ENCODE results near the gene MIEF1.

Gene MIEF1

GRCh38 chr22:39528681-39529486 lies 26.8 kb downstream of the MIEF1 start:
- peak; percentile 79 for DNase-seq

GRCh38 chr22:39529487-39529851 lies 27.4 kb downstream of the MIEF1 start:
- no peak for DNase-seq

DNA sequence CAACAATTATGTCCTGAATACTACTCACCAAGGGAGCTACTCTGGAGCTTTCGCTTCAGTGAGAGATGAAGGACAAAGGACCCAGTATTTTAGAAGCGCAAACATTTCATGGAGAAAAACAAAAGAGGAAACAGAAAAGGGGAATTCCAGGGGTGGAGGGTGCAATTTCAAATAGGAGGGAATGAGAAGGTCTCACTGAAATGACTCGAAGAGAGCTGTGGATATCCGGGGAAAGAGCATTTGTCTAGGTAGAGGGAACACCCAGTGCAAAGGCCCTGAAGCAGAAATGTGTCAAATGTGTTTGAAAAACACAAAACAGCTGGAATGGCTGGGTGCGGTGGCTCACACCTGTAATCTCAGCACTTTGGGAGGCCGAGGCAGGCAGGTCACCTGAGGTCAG lies 28.0 kb downstream of the MIEF1 start:
- DNase-seq: no peak

GRCh38 chr22:39530692-39531331 lies 28.7 kb downstream of the MIEF1 start:
- DNase-seq: no peak

DNA sequence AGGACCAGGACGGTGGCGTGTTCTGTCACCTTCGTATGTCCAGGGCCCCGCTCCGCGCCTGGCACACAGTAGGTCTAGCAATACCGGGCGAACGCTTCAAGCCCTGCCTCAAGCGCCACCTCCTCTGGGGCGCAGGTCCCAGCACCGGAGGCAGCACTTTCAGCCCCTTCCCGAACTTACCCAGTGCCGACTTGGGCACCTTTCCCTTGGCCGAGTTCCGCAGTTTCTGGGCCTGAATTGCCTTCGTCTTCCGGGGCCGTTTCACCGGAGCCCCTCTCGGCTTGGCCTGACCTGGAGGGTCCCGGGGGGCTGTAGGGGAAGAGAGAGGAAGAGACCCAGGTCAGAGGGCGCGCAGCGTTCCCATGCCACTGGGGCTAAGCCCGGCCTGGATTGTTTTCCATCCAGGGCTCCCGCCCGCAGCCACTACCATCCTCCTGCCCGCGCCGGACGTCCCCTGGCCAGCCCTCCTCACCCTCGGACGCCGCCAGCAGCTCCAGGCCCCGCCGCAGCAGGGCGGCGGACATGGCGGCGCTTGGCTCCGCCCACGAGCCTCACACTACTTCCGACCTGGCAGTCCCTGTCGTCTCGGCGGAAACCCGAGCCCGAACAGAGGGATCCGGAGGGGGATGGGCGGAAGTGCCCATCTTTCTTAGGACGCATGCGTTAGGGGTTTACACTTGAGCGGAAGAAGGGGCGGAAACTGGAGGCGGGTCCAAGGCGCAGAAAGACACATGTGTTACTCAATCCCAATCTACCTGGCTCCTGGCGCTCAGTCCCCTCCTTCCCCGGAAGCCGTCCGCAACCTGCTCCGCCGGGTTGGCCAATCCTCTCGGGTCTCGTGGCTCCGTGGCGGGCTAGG lies 30.4 kb downstream of the MIEF1 start, which contains the start of gene RPS19BP1:
TSS of gene RPS19BP1 (minus strand) at position 534 of the 859 bp plus-strand sequence. CDS start at position 524, 10 bp downstream.
- DNase-seq: peak; percentile 88

GRCh38 chr22:39534092-39534506 lies 32.0 kb downstream of the MIEF1 start:
- no peak for DNase-seq

GRCh38 chr22:39534591-39535356 lies 32.7 kb downstream of the MIEF1 start:
- DNase-seq: peak; percentile 90

DNA sequence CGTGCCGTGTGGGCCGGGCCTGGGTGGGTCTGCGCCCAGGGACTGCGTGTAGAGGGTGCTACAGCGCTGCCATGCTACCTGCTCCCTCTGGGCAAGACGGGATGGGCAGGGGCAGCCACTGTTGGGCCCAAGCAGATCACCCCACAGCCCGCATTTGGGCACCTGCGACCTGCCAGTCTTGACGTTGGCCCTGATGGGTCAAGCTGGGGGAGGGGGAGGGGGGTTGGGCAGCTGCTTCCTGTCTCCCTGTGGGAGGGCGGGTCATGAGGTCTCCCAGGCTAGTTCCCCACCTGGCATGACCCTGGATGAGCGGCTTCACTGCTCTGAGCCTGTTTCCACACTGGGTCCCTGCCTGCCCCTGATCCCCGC lies 33.3 kb downstream of the MIEF1 start:
- no peak for DNase-seq

GRCh38 chr22:39535831-39536449 lies 33.9 kb downstream of the MIEF1 start:
- DNase-seq: no peak

DNA sequence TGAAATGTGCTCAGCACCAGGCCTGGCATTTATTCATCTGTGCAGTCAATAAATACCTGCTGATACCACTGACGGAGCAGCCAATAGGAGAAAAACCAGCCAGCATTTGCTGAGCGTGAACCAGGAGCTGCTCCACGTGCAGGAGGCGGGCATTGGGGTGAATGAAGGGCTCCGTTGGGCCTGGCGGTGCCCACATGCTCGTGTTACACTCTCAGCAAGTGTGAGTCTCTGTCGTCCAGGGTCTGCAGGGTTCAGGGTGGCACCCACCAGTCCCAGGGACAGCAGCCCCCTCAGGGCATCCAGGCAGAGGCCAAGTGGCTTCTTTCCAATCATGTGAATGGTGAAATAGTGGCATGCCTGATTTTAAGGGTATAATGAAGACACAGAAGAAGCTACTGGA lies 34.6 kb downstream of the MIEF1 start:
- no peak for DNase-seq

DNA sequence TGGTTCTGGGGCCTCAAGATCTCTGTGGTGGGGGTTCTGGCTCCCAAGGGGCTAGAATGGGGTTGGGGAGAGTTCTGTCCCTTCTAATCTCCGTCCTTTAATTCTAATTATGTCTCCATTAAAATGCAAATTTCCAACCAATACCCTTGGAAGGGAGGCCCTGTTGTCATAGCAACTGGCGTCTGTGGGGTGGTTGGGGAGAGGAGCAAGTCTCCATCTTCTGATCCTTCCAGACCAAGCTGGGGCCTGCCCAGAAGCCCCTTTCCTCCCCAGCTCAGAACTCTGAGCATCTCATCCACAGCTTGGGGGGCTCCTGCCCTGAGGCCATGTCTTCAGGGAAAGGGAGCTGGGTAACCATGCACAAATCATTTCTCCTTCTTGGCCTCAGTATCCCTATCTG lies 35.9 kb downstream of the MIEF1 start:
- no peak for DNase-seq

- DNase-seq: no peak
Observed at GRCh38 chr22:39543095-39543494, 41.0 kb downstream of the MIEF1 start.

- peak; percentile 64 for DNase-seq
Observed at GRCh38 chr22:39545386-39546365, 43.6 kb downstream of the MIEF1 start.

DNA sequence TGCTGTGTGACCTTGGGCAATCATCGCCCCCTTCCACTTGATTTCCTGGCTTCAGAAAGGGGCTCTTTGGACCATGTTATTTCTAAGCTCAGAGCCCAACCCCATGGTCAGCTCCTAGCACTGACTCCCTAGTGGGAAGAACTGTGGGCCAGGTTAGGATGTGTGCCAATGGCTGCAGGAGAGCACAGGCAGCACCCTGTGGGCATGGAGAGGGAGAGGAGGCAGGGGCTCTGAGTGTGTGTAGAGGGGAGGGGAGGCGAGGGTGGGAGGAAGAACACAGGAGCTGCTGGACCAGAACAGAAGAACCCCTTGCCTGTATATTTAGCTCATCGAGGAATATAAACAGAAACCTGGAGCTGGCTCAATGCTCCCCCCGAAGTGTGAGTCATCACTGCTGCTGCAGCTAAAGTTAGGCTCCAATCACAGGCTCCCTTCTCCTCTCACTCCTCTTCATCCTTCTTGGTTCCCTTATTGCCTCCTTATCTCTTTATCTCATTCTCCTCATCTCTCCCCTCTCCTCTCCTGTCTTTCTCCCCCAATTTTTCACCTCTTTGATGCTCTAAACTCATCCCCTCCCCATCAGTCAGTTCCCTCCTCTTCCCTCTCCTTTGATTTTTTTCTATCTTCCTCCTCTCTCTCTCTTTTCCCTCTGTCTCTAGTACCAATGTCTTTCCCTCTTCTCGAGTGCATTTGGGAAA lies 44.9 kb downstream of the MIEF1 start:
- DNase-seq: no peak

- DNase-seq: no peak
Observed at GRCh38 chr22:39547587-39547947, 45.5 kb downstream of the MIEF1 start.

GRCh38 chr22:39553429-39553828 lies 51.3 kb downstream of the MIEF1 start:
- no peak for DNase-seq

DNA sequence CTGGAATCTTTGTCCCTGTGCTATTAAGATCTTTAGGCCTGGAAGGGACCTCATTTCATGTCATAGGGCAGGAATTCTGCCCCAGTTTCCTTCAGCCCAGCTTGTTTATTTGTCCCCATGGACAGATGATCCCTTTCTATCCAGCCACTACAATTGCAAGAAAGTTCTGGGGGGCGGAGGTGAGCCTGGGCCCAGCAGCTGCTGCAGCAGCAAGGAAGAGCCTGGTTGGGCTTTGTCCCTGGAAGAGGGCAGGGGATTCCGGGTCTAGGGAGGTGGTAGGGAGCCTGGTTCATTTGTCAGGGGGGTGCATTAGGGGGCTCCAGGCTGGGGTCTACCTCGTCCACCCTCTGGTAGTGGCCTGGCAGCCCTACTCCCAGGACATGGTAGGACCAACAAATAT lies 52.1 kb downstream of the MIEF1 start:
- no peak for DNase-seq

DNA sequence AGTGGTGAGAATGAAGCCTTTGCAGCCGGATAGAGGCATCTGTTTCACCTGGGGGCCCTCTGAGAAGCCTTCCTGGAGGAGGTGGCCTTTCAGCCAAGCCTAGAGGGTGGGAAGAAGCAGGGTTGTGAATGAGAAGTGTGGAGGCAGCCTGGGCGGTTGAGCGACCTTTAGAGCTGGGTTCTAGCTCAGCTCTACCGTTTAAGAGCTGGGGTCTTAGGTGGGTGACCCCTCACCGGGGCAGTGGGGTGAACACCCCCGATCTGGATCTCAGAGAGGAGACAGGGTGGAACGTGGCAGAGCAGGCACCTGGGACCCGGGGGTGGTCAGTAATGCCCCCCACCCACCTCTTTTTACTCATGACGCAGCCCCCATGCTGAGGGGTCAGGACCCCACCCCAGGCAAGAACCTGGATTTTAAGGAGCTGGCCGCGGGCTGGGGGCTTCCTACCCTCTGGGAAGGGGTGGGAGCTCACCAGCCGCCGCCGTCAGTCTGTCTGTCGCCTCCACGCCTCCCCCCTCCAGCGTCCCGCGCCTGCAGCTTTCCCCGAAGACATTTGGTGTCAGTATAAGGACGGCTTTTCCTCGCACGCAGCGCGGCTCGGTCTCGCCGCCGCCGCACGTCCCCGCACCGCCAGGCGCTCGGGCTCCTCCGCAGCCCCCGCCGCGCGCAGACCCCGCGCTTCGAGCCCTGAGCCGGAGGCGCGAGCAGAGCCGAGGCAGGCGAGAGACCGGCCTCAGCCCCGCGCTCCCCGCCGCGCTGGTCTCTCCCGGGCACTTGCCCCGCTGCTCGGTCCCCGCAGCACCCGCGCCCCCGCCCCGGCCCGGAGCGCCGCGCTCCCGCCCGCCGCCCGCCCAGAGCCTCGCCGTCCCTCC lies 55.1 kb downstream of the MIEF1 start:
- no peak for DNase-seq

DNA sequence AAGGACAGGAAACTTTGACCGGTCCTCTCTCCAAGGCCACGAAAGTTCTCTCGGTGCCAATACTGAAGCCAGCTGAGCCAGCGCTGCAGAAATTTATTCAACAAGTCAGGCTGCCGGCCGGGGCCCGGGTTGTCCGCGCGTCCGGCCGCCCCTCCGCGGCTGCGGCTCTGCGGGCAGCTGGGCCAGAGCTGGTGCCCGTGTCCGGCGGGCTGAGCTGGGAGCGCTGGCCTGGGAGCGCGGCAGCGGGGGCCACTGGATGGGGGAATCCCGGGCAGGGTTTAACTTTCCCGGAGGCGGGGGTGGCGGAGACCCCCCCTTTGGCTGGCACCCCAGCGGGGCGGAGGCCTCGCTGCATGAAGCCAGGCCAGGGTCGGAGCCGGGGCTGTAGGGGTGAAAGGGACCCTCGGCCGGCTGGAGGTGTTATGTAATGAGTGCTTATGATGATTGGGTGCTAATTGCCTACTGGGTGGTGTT lies 56.2 kb downstream of the MIEF1 start:
- no peak for DNase-seq

Measured in right kidney (tissue), 1 donor.